Activated CD8-positive, alpha-beta T cell treated with anti-CD3 and anti-CD28 coated beads for 36 hours (primary cell): Measurements from ENCODE around the gene JAML. TPM values are rescaled to one million over a fixed set of nuclear protein-coding genes. Genes with fewer than 3 reads are reported as not detected.

Experiments
- ATAC-seq: fragments of 200-7000 bp; cut with Tn5 transposase; one replicate; pipeline ENCODE4 v1.10.0; 2021; ENCODE audit warnings: mild to moderate bottlenecking, moderate library complexity
- CTCF ChIA-PET: fragments of 350-600 bp; sonication (Branson Sonifier 250); formaldehyde crosslinking; loops from one replicate; lab custom pipeline; 2021; ENCODE audit warnings: antibody characterized with exemption; lab: Charles Lee
- POLR2A ChIA-PET: fragments of 350-600 bp; sonication (Branson Sonifier 250); formaldehyde crosslinking; loops from one replicate; lab custom pipeline; 2021; ENCODE audit warnings: antibody characterized with exemption; lab: Charles Lee
- DNase-seq: peaks from one replicate; pipeline ENCODE4 v3.0.0-alpha.2; 2020
- H3K27ac Mint-ChIP-seq: one replicate; pipeline ENCODE4 v1.8.0; 2021; ENCODE audit warnings: mild to moderate bottlenecking, mixed read lengths
- H3K27me3 Mint-ChIP-seq: one replicate; pipeline ENCODE4 v1.8.0; 2021; ENCODE audit warnings: mixed read lengths
- H3K36me3 Mint-ChIP-seq: one replicate; pipeline ENCODE4 v1.8.0; 2021; ENCODE audit warnings: low read depth, mixed read lengths
- H3K4me1 Mint-ChIP-seq: one replicate; pipeline ENCODE4 v1.8.0; 2021; ENCODE audit warnings: low read depth, mixed read lengths
- H3K4me3 Mint-ChIP-seq: one replicate; pipeline ENCODE4 v1.8.0; 2021; ENCODE audit warnings: mild to moderate bottlenecking, moderate library complexity, mixed read lengths
- H3K9me3 Mint-ChIP-seq: one replicate; pipeline ENCODE4 v1.8.0; 2021; ENCODE audit warnings: mixed read lengths
- CTCF ChIP-seq: fragments of 200-600 bp; IDR thresholded peaks from one replicate; pipeline ENCODE4 v1.8.0; 2022; ENCODE audit warnings: antibody characterized with exemption, mild to moderate bottlenecking
- intact Hi-C: fragments of 100-400 bp; cut with micrococcal nuclease; formaldehyde crosslinking; loops from one replicate; pipeline ENCODE4 v1.10.0; 2022
- total RNA-seq, 2 experiments: library from RNA; stranded (reverse); gene quantifications; one replicate each; pipeline ENCODE4 v1.2.3, GENCODE V29; 2021

JAML gene
- total RNA-seq, 2 experiments from 2014 or later = 236 to 251 TPM

- intact Hi-C loops = loop anchor here (5.0 kb wide), 1 partner anchor 143 kb away; no protein-coding TSS in a partner anchor
Observed at GRCh38 chr11:118149493-118149892, 75.3 kb downstream of the JAML start.

GRCh38 chr11:118148856-118149255 is 76.0 kb downstream of the JAML start:
- Mint-ChIP-seq H3K4me3 (no peak overlapping the region), H3K27ac (no peak overlapping the region), H3K9me3 (no peaks in the 10 kb centered on the region), H3K36me3 (no peaks in the 10 kb centered on the region), H3K4me1 (peaks cover 3% of the 10 kb centered on the region), H3K27me3 (peaks cover 40% of the 10 kb centered on the region)
- ChIA-PET CTCF (interaction anchor here (0.9 to 5.6 kb wide), 4 partner anchors 23 to 446 kb away, joined by 3 to 41 read pairs (median 5); no protein-coding TSS in a partner anchor), POLR2A (interaction anchor here (0.9 to 1.5 kb wide), 2 partner anchors 22 kb away, joined by 3 to 5 read pairs; no protein-coding TSS in a partner anchor)
- intact Hi-C loops = loop anchor here (5.0 kb wide), 1 partner anchor 143 kb away; no protein-coding TSS in a partner anchor
- DNase-seq (no peak), ATAC-seq (no peak)
- TF ChIP-seq CTCF = no peak

More at GRCh38 chr11:118149493-118149892, 75.3 kb downstream of the JAML start:
- POLR2A ChIA-PET = interaction anchor here (0.9 to 1.5 kb wide), 2 partner anchors 22 to 23 kb away, joined by 3 to 5 read pairs; no protein-coding TSS in a partner anchor
- H3K9me3 Mint-ChIP-seq = no peaks in the 10 kb centered on the region
- ATAC-seq (no peak), DNase-seq (no peak)
- no peak overlapping the region for H3K27ac Mint-ChIP-seq
- H3K4me3 Mint-ChIP-seq = no peak overlapping the region
- no peak for TF ChIP-seq CTCF
- no peaks in the 10 kb centered on the region for H3K36me3 Mint-ChIP-seq
- peaks cover 3% of the 10 kb centered on the region for H3K4me1 Mint-ChIP-seq
- peaks cover 40% of the 10 kb centered on the region for H3K27me3 Mint-ChIP-seq
- CTCF ChIA-PET = interaction anchor here (0.9 to 5.6 kb wide), 4 partner anchors 22 to 445 kb away, joined by 3 to 41 read pairs (median 5); no protein-coding TSS in a partner anchor

- DNase-seq = no peak
- peaks cover 38% of the 10 kb centered on the region for H3K27me3 Mint-ChIP-seq
- H3K4me3 Mint-ChIP-seq = no peak overlapping the region
- no peak overlapping the region for H3K27ac Mint-ChIP-seq
- ChIA-PET POLR2A (interaction anchor here (1.5 kb wide), 1 partner anchor 23 kb away, joined by 5 read pairs; no protein-coding TSS in a partner anchor), CTCF (interaction anchor here (1.9 to 6.8 kb wide), 3 partner anchors 23 to 50 kb away, joined by 6 to 116 read pairs (median 41); no protein-coding TSS in a partner anchor)
- H3K36me3 Mint-ChIP-seq = no peaks in the 10 kb centered on the region
- peaks cover 3% of the 10 kb centered on the region for H3K4me1 Mint-ChIP-seq
- no peaks in the 10 kb centered on the region for H3K9me3 Mint-ChIP-seq
- intact Hi-C loops = loop anchor here (5.0 kb wide), 1 partner anchor 144 kb away; no protein-coding TSS in a partner anchor
- no peak for ATAC-seq
- no peak for TF ChIP-seq CTCF
Observed at GRCh38 chr11:118148240-118148639, 76.6 kb downstream of the JAML start.

GRCh38 chr11:118147502-118147901 is 77.3 kb downstream of the JAML start:
- Mint-ChIP-seq H3K4me3 (no peak overlapping the region), H3K27ac (no peak overlapping the region), H3K27me3 (peaks cover 40% of the 10 kb centered on the region), H3K9me3 (no peaks in the 10 kb centered on the region), H3K36me3 (no peaks in the 10 kb centered on the region), H3K4me1 (peaks cover 3% of the 10 kb centered on the region)
- ChIA-PET CTCF (interaction anchor here (4.5 to 6.8 kb wide), 2 partner anchors 9 to 24 kb away, joined by 40 to 116 read pairs; no protein-coding TSS in a partner anchor), POLR2A (interaction anchor here (0.6 kb wide), 1 partner anchor 254 kb away, joined by 3 read pairs; no protein-coding TSS in a partner anchor)
- intact Hi-C loops = loop anchor here (5.0 kb wide), 1 partner anchor 145 kb away; no protein-coding TSS in a partner anchor
- ATAC-seq (no peak), DNase-seq (no peak)
- TF ChIP-seq CTCF = no peak

- CTCF ChIA-PET = interaction anchor here (1.1 to 6.8 kb wide), 6 partner anchors 10 to 157 kb away, joined by 3 to 116 read pairs (median 6); partner anchors contain the start of gene CD3E
- no peak for TF ChIP-seq CTCF
- DNase-seq = no peak
- no peak for ATAC-seq
- Mint-ChIP-seq H3K9me3 (no peaks in the 10 kb centered on the region), H3K27me3 (peaks cover 45% of the 10 kb centered on the region), H3K4me3 (peak overlapping the region; percentile 76), H3K36me3 (no peaks in the 10 kb centered on the region), H3K27ac (no peak overlapping the region), H3K4me1 (peaks cover 3% of the 10 kb centered on the region)
- intact Hi-C loops = loop anchor here (5.0 kb wide), 1 partner anchor 146 kb away; no protein-coding TSS in a partner anchor
- POLR2A ChIA-PET = interaction anchor here (1.4 to 1.7 kb wide), 2 partner anchors 52 to 79 kb away, joined by 4 to 6 read pairs; partner anchors contain the start of gene JAML
Observed at GRCh38 chr11:118146554-118146953, 78.3 kb downstream of the JAML start.
